PC-9 (cell line): ENCODE data around the gene ADSL. TPM values are rescaled to one million over a fixed set of nuclear protein-coding genes. Genes with fewer than 3 reads are reported as not detected.

Source experiments
- BruUV-seq: library from RNA; stranded (reverse); fragments of 400-500 nt; replicated peaks from 2 replicates; lab custom pipeline; 2021; lab: Mats Ljungman, UMichigan
- CTCF ChIA-PET: fragments of 300-600 bp; sonication (Branson Sonifier 250); formaldehyde crosslinking; loops from one replicate; lab custom pipeline; 2022; ENCODE audit warnings: antibody characterized with exemption; lab: Charles Lee
- POLR2A ChIA-PET: fragments of 300-600 bp; sonication (Branson Sonifier 250); formaldehyde crosslinking; loops from one replicate; lab custom pipeline; 2022; ENCODE audit warnings: antibody characterized with exemption; ENCODE audit not compliant: unreplicated experiment; lab: Charles Lee
- DNase-seq, 2 experiments: peaks; one replicate each; pipeline versions ENCODE4 v3.0.0 to v3.0.0-alpha.2; 2015 to 2022; ENCODE audit warnings: mixed read lengths in 1 of 2
- H2AFZ ChIP-seq: fragments of 200-600 bp; sonication (generic); 2 replicates; pipeline ENCODE4 v1.8.1; 2017; ENCODE audit warnings: antibody characterized with exemption
- H3F3A ChIP-seq: fragments of 200-600 bp; sonication (generic); 2 replicates; pipeline ENCODE4 v1.8.1; 2017; ENCODE audit warnings: antibody characterized with exemption, mild to moderate bottlenecking, low read depth; ENCODE audit not compliant: insufficient read depth
- H3K27ac ChIP-seq: fragments of 200-600 bp; sonication (generic); 2 replicates; pipeline ENCODE4 v1.6.1; 2016; ENCODE audit warnings: mixed run types
- H3K27me3 ChIP-seq: fragments of 200-600 bp; sonication (generic); 2 replicates; pipeline ENCODE4 v1.6.1; 2016; ENCODE audit warnings: low read depth, mixed run types; ENCODE audit not compliant: insufficient read depth
- H3K36me3 ChIP-seq: fragments of 200-600 bp; sonication (generic); 2 replicates; pipeline ENCODE4 v1.6.1; 2016; ENCODE audit warnings: low read depth, mixed run types
- H3K4me1 ChIP-seq: fragments of 200-600 bp; sonication (generic); replicated peaks from 2 replicates; pipeline ENCODE4 v1.6.1; 2016; ENCODE audit warnings: mixed run types; ENCODE audit not compliant: insufficient read depth
- H3K4me2 ChIP-seq: fragments of 200-600 bp; sonication (generic); 2 replicates; pipeline ENCODE4 v1.6.1; 2017; ENCODE audit warnings: mixed run types
- H3K4me3 ChIP-seq: fragments of 200-600 bp; sonication (generic); 2 replicates; pipeline ENCODE4 v1.6.1; 2016; ENCODE audit warnings: mixed run types
- H3K79me2 ChIP-seq: fragments of 200-600 bp; sonication (generic); 2 replicates; pipeline ENCODE4 v1.6.1; 2017; ENCODE audit warnings: low read depth, mixed run types
- H3K9me2 ChIP-seq: fragments of 200-600 bp; sonication (generic); 2 replicates; pipeline ENCODE4 v1.8.1; 2017; ENCODE audit warnings: mild to moderate bottlenecking; ENCODE audit not compliant: insufficient read depth
- H3K9me3 ChIP-seq: fragments of 200-600 bp; sonication (generic); 2 replicates; pipeline ENCODE4 v1.8.1; 2016; ENCODE audit warnings: low read depth; ENCODE audit not compliant: insufficient read depth
- H4K20me1 ChIP-seq: fragments of 200-600 bp; sonication (generic); 2 replicates; pipeline ENCODE4 v1.8.1; 2017; ENCODE audit not compliant: insufficient read depth
- CTCF ChIP-seq: fragments of 200-600 bp; sonication (generic); conservative IDR thresholded peaks from 2 replicates; pipeline ENCODE4 v1.6.1; 2017; ENCODE audit warnings: mixed run types, antibody characterized with exemption, mild to moderate bottlenecking, moderate library complexity
- EZH2 ChIP-seq: fragments of 200-600 bp; sonication (generic); IDR thresholded peaks from 2 replicates; pipeline ENCODE4 v1.8.0; 2017; ENCODE audit warnings: antibody characterized with exemption, low read depth
- intact Hi-C: fragments of 100-400 bp; cut with micrococcal nuclease; formaldehyde crosslinking; loops from one replicate; pipeline ENCODE4 v1.10.0; 2022; ENCODE audit not compliant: unreplicated experiment
- total RNA-seq: library from RNA; stranded (reverse); gene quantifications from 2 replicates; pipeline ENCODE4 v1.2.3, GENCODE V29; 2021

ADSL gene
- total RNA-seq, 1 experiment from 2014 or later: 56.2 TPM

GRCh38 chr22:40418366-40419201, 72.3 kb downstream of the ADSL start:
- Histone ChIP-seq H4K20me1 (no peaks in the 10 kb centered on the region; the same call in 1 of the 2 replicates), H3K27ac (no peak overlapping the region), H3K4me1 (no peaks in the 10 kb centered on the region), H3F3A (peaks cover 3% of the 10 kb centered on the region; the same call in 1 of the 2 replicates), H3K36me3 (no peaks in the 10 kb centered on the region), H3K79me2 (no peaks in the 10 kb centered on the region), H3K9me2 (no peaks in the 10 kb centered on the region), H3K4me2 (no peak overlapping the region), H2AFZ (no peak overlapping the region), H3K27me3 (no peaks in the 10 kb centered on the region), H3K4me3 (no peak overlapping the region), H3K9me3 (no peaks in the 10 kb centered on the region)
- intact Hi-C loops: no loop called here
- no TSS peak for BruUV-seq
- DNase-seq: no peak
- TF ChIP-seq EZH2 (no peak), CTCF (no peak)
- CTCF ChIA-PET: no interaction called here
- POLR2A ChIA-PET: no interaction called here

- intact Hi-C loops: no loop called here
- Histone ChIP-seq H3K36me3 (no peaks in the 10 kb centered on the region), H3K27ac (no peak overlapping the region), H3F3A (0 out of 2 replicates have a peak, but pooled peaks cover 3% of the 10 kb centered on the region), H3K4me2 (no peak overlapping the region), H3K79me2 (no peaks in the 10 kb centered on the region), H2AFZ (no peak overlapping the region), H3K9me3 (no peaks in the 10 kb centered on the region), H3K4me3 (no peak overlapping the region), H3K4me1 (no peaks in the 10 kb centered on the region), H4K20me1 (no peaks in the 10 kb centered on the region; the same call in 1 of the 2 replicates), H3K9me2 (no peaks in the 10 kb centered on the region), H3K27me3 (no peaks in the 10 kb centered on the region)
- BruUV-seq: no TSS peak
- no peak for TF ChIP-seq CTCF
- TF ChIP-seq EZH2: no peak
- POLR2A ChIA-PET: no interaction called here
- CTCF ChIA-PET: no interaction called here
- DNase-seq: peak in 1 of 2 experiments; percentile 4
Measured at GRCh38 chr22:40419718-40420117, 73.4 kb downstream of the ADSL start.

- no peak for TF ChIP-seq EZH2
- TF ChIP-seq CTCF: no peak
- no TSS peak for BruUV-seq
- Histone ChIP-seq H3K4me3 (no peak overlapping the region), H3K36me3 (no peaks in the 10 kb centered on the region), H2AFZ (no peak overlapping the region), H3K27ac (no peak overlapping the region), H4K20me1 (no peaks in the 10 kb centered on the region; the same call in 1 of the 2 replicates), H3K4me1 (no peaks in the 10 kb centered on the region), H3K9me3 (no peaks in the 10 kb centered on the region), H3K79me2 (no peaks in the 10 kb centered on the region), H3K27me3 (no peaks in the 10 kb centered on the region), H3K9me2 (no peaks in the 10 kb centered on the region), H3F3A (no peaks in the 10 kb centered on the region), H3K4me2 (no peak overlapping the region)
- intact Hi-C loops: no loop called here
- ChIA-PET CTCF (no interaction called here), POLR2A (interaction anchor here (0.7 kb wide), 1 partner anchor 590 kb away, joined by 5 read pairs; no protein-coding TSS in a partner anchor)
- no peak for DNase-seq
Measured at GRCh38 chr22:40420341-40421081, 74.2 kb downstream of the ADSL start.
